HG03159 (cell line): ENCODE measurements around the gene PCSK2.

Source experiments
- ATAC-seq: cut with Tn5 transposase; IDR thresholded peaks from one replicate; pipeline ENCODE4 v1.9.1; 2021; ENCODE audit warnings: mild to moderate bottlenecking, moderate library complexity; ENCODE audit not compliant: unreplicated experiment

The PCSK2 gene

DNA sequence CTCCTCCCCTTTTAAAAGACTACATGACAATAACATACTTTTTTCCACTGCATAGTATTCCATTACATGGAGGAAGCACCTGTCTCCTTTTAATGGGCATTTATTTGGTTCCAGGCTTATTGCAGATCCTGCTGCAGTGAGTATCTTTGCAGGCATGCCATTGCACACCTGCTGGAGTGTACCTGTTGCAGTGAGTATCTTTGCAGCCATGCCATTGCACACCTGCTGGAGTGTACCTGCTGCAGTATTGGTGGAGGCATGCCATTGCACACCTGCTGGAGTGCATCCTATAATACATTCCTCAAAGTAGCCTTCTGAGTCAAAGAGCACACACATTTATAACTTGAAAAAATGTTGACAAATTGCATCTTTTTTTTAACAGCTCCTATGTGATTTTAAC is 302.7 kb downstream of the PCSK2 start:
- ATAC-seq, result no peak

DNA sequence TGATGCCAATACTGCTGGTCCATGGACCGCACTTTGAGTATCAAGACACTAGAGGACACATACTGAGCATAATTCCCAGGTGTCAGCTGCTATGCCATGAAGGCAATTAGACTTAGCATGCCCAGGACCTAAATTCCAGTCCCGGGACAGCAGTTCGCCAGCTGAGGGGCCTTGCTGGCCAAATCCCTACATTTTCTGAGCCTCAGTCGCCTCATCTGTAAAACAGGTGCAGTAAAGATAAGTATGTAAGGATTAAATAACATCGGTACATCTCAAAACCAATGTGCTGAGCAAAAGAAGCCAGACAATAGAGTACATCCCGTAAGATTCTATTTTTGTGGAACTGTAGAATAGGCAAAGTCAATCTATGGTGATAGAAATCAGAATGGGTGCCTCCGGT is 303.3 kb downstream of the PCSK2 start:
- ATAC-seq, result no peak

DNA sequence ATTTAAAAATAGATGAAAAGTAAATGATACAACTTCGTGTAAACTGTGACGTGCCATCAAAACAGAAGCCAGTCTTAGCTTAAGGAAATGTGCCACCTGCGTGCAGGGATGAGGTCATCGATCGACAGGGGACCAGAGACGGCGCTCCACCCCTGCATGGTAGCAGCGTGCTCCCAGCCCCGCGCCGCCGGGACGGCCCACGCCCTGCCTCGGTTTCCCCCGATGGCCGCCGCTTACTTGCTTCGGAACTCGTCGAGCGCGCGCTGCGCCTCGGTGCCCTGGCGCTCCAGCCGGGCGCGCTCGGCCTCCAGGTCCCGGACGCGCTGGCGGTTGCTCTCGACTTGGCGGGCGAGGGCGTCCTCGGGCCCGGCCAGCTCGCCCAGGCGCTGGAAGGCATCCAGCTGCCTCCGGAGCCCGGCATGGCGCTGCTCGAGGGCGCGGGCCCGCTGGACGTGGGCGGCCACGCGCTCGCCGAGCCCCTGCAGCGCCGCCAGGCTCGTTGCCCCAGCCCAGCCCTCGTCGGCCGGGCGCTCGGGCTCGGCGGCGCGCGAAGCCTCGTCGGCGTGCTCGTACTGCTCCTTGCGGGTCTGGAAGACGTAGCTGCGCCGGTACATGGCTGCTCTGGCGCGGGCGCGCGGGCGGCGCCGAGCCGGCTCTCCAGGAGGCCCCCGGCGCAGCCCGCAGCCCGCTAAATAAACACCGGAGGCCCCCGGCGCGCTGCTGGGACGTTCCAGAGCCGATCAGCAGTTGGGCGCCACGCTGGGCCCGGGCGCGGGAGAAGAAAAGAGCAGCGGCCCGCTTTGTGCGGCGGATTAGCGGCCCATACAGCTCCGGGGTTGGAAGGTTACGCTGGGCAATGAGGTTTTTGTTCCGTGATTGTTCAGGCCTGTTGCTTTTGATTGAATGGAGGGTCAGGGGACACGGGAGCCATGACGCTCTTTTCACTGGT is 304.1 kb downstream of the PCSK2 start, which contains the start of gene BFSP1:
BFSP1 (minus strand) TSS at position 664 of the 949 bp plus-strand sequence; CDS start at position 614, 50 bp downstream.
- no peak for ATAC-seq

DNA sequence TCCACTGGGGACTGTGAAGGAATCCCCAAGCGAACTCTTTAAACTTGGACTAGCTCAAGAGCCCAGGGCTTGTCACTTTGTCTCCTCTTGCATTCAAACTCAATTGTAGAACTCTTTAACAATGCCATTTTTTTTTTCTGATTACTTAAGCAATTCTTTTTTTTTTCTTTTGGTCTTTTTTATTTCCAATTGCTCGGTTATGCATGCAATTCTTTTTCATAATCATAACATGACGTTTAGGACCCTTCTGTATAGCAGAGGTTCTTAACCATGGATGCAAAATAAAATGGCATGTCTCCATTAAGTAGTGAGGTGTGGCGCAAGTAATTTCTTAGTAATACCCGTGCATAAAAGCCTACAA is 304.8 kb downstream of the PCSK2 start:
- no peak for ATAC-seq

DNA sequence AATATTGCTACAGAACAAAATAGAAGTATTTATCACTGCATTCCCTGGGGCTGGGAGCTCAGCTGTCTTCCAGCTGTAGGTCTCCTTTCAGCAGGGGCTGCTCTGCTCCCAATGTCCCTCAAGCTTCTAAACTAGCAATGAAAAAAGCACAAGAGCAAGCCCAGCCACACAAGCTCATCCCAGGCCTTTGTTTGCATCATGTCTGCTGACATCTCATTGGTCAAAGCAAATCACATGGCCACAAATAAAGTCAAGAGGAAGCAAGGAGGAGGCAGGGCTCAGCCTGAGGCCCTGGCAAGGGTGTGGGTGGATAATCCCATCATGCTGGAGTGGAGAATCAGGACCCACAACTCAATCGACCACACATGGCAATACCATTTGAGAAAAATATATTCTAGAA is 306.6 kb downstream of the PCSK2 start:
- ATAC-seq, result no peak

DNA sequence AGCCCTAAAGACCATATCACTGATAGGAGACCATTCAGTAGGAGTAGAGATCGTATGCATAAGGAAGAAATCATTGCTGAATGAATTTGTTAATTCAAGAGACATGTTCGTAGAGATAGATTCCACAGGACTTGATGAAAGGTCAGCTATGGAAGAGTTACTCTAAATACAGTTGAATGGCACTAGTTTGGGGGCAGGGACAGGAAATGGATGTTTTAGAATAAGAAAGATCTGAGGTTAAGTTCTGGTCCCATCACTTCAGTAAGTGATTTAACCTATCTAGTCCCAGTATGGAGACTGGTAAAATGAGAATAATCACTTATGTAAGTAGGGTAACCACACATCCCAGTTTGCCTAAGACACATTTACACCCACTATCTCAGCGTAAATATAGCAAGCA is 307.2 kb downstream of the PCSK2 start:
- no peak for ATAC-seq
